Measurements from ENCODE around the gene TNFSF13. TPM values are rescaled to one million over a fixed set of nuclear protein-coding genes. Genes with fewer than 3 reads are reported as not detected.

Gene TNFSF13
- total and polyA plus RNA-seq, 2 of the 4 experiments (the other 2 are of a cell fraction), result 1.3 TPM; not detected in 1

GRCh38 chr17:7548585-7549400 lies 9.8 kb upstream of the TNFSF13 start, which contains the start of gene TNFSF12:
Gene TNFSF12 (plus strand): TSS chr17:7549058. CDS start chr17:7549154, 96 bp downstream.
- Histone ChIP-seq H2BK15ac (ENCODE audit: low read depth, low read length) (no peak within 1 kb of the TSS), H3K23ac (ENCODE audit: low read depth, low read length) (peak within 1 kb of the TSS; percentile 51), H3K18ac (ENCODE audit: low read depth, low read length) (peak within 1 kb of the TSS; percentile 66), H3K56ac (ENCODE audit: extremely low read depth, insufficient read depth, low read length) (no peak within 1 kb of the TSS), H2AK5ac (ENCODE audit: low read depth, low read length) (peak within 1 kb of the TSS; percentile 87), H2AFZ (replicated peaks; ENCODE audit: low read length, poor library complexity) (peak within 1 kb of the TSS; percentile 98), H2BK120ac (ENCODE audit: low read depth, low read length) (peak within 1 kb of the TSS; percentile 54), H3K9me3 (ENCODE audit: control insufficient read depth, insufficient read depth, low read length) (no peaks in the 10 kb centered on the region), H2AK9ac (replicated peaks; ENCODE audit: low read depth, low read length, poor library complexity) (peak within 1 kb of the TSS; percentile 97), H3K4me1 (ENCODE audit: control insufficient read depth, insufficient read depth, low read length) (peaks cover 8% of the 10 kb centered on the region), H3K27ac (ENCODE audit: insufficient read depth, low read length) (peak within 1 kb of the TSS; percentile 38), H3K36me3 (ENCODE audit: control insufficient read depth, insufficient read depth, low read length) (peaks cover 4% of the 10 kb centered on the region; the same call in 1 of the 2 replicates), H3K4me2 (ENCODE audit: low read depth, low read length) (peak within 1 kb of the TSS; percentile 97), H3K9ac (ENCODE audit: low read depth, low read length) (peak within 1 kb of the TSS; percentile 76), H4K91ac (ENCODE audit: insufficient read depth, low read depth, low read length) (peak within 1 kb of the TSS; percentile 63), H2BK5ac (ENCODE audit: low read depth, low read length, poor library complexity, severe bottlenecking) (peak within 1 kb of the TSS; percentile 18), H3K14ac (replicated peaks; ENCODE audit: low read depth, low read length) (peak within 1 kb of the TSS; percentile 58), H2BK20ac (ENCODE audit: low read depth, low read length) (no peak within 1 kb of the TSS), H3K4ac (ENCODE audit: low read depth, low read length) (peak within 1 kb of the TSS; percentile 93), H4K8ac (ENCODE audit: low read depth in 2 of 2, low read length in 2 of 2) (peak within 1 kb of the TSS; percentile 71 to 88), H3K27me3 (ENCODE audit: control insufficient read depth, insufficient read depth, low read length) (no peaks in the 10 kb centered on the region), H3K9me1 (ENCODE audit: insufficient read depth, low read length) (peaks cover 5% of the 10 kb centered on the region; the same call in 1 of the 2 replicates), H3K79me1 (ENCODE audit: low read depth in 1 of 2, low read length in 2 of 2) (peaks cover 0 to 13% of the 10 kb centered on the region in 2 experiments; a peak in 2 of 4 replicates), H3K4me3 (ENCODE audit: insufficient read depth, low read depth, low read length) (peak within 1 kb of the TSS; percentile 67), H4K5ac (ENCODE audit: low read depth, low read length) (peak within 1 kb of the TSS; percentile 92), H4K20me1 (ENCODE audit: insufficient read depth, low read length) (no peaks in the 10 kb centered on the region)
- DNase-seq (peak; percentile 7), ATAC-seq (ENCODE audit: low read depth) (peak; percentile 90)
- TF ChIP-seq MAZ (IDR thresholded peaks at IDR 0.05; ENCODE audit: borderline replicate concordance, low read depth, low read length) (peak; percentile 5; the same call in 1 of the 2 replicates), BHLHE40 (IDR thresholded peaks at IDR 0.05; ENCODE audit: low read depth, low read length) (no peak), POLR2A (IDR thresholded peaks at IDR 0.05; ENCODE audit: low read depth, low read length) (no peak), RAD21 (IDR thresholded peaks at IDR 0.05; ENCODE audit: low read length) (no peak; the same call in 1 of the 2 replicates), FOS (IDR thresholded peaks at IDR 0.05; ENCODE audit: low read depth, low read length) (no peak), RFX5 (IDR thresholded peaks at IDR 0.05; ENCODE audit: low read depth, low read length) (no peak)
- TF ChIP-seq, protein P1, sequence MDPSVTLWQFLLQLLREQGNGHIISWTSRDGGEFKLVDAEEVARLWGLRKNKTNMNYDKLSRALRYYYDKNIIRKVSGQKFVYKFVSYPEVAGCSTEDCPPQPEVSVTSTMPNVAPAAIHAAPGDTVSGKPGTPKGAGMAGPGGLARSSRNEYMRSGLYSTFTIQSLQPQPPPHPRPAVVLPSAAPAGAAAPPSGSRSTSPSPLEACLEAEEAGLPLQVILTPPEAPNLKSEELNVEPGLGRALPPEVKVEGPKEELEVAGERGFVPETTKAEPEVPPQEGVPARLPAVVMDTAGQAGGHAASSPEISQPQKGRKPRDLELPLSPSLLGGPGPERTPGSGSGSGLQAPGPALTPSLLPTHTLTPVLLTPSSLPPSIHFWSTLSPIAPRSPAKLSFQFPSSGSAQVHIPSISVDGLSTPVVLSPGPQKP (IDR thresholded peaks at IDR 0.05; ENCODE audit: borderline replicate concordance, low read depth, low read length), result no peak
- TF ChIP-seq, protein P2, sequence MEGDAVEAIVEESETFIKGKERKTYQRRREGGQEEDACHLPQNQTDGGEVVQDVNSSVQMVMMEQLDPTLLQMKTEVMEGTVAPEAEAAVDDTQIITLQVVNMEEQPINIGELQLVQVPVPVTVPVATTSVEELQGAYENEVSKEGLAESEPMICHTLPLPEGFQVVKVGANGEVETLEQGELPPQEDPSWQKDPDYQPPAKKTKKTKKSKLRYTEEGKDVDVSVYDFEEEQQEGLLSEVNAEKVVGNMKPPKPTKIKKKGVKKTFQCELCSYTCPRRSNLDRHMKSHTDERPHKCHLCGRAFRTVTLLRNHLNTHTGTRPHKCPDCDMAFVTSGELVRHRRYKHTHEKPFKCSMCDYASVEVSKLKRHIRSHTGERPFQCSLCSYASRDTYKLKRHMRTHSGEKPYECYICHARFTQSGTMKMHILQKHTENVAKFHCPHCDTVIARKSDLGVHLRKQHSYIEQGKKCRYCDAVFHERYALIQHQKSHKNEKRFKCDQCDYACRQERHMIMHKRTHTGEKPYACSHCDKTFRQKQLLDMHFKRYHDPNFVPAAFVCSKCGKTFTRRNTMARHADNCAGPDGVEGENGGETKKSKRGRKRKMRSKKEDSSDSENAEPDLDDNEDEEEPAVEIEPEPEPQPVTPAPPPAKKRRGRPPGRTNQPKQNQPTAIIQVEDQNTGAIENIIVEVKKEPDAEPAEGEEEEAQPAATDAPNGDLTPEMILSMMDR (conservative IDR thresholded peaks at IDR 0.05; ENCODE audit: low read depth, low read length), result peak; percentile 15; the same call in 1 of the 2 replicates
- in situ Hi-C loops (cut with MboI; ENCODE audit: low sequenced_read_pairs) (loop anchor here (25.0 kb wide), 1 partner anchor 486 kb away; no protein-coding TSS in a partner anchor), intact Hi-C loops (cut with micrococcal nuclease) (no loop called here), dilution Hi-C loops (cut with HindIII; ENCODE audit: low sequenced_read_pairs, unreplicated experiment) (no loop called here)
- ChIA-PET CTCF (interaction anchor here (1.8 kb wide), 1 partner anchor 12 kb away, joined by 8 read pairs; no protein-coding TSS in a partner anchor), POLR2A (ENCODE audit: unreplicated experiment) (no interaction called here)
- BruUV-seq (replicated peaks), result no TSS peak
- no CpG with 5 or more reads among the region's 65 CpGs for WGBS, 2 experiments (ENCODE audit: extremely low coverage in 2 of 2, insufficient read length in 1 of 2)

Measured in IMR-90 (cell line).